Activated B cell treated with CpG ODN at 0.5 μM for 24 hours (primary cell): Measurements from ENCODE around the gene LARP4B. TPM values are rescaled to one million over a fixed set of nuclear protein-coding genes. Genes with fewer than 3 reads are reported as not detected.

Source experiments
- ATAC-seq: fragments of 200-7000 bp; cut with Tn5 transposase; one replicate; pipeline ENCODE4 v1.10.0; 2021; ENCODE audit warnings: low read depth, mild to moderate bottlenecking, moderate library complexity
- CTCF ChIA-PET: fragments of 350-600 bp; sonication (Branson Sonifier 250); formaldehyde crosslinking; loops from one replicate; lab custom pipeline; 2021; ENCODE audit warnings: antibody characterized with exemption; lab: Charles Lee
- POLR2A ChIA-PET: fragments of 350-600 bp; sonication (Branson Sonifier 250); formaldehyde crosslinking; loops from one replicate; lab custom pipeline; 2021; ENCODE audit warnings: antibody characterized with exemption; lab: Charles Lee
- DNase-seq: peaks from one replicate; pipeline ENCODE4 v3.0.0; 2022
- H3K27ac Mint-ChIP-seq: one replicate; pipeline ENCODE4 v1.8.0; 2020; ENCODE audit warnings: mixed read lengths
- H3K27me3 Mint-ChIP-seq: one replicate; pipeline ENCODE4 v1.8.0; 2021; ENCODE audit warnings: mixed read lengths
- H3K36me3 Mint-ChIP-seq: one replicate; pipeline ENCODE4 v1.8.0; 2021; ENCODE audit warnings: low read depth, mixed read lengths
- H3K4me1 Mint-ChIP-seq: one replicate; pipeline ENCODE4 v1.8.0; 2021; ENCODE audit warnings: mixed read lengths
- H3K4me3 Mint-ChIP-seq: one replicate; pipeline ENCODE4 v1.8.0; 2020; ENCODE audit warnings: mild to moderate bottlenecking, mixed read lengths
- H3K9me3 Mint-ChIP-seq: one replicate; pipeline ENCODE4 v1.8.0; 2020; ENCODE audit warnings: mixed read lengths
- CTCF ChIP-seq: fragments of 200-600 bp; IDR thresholded peaks from one replicate; pipeline ENCODE4 v1.8.0; 2022; ENCODE audit warnings: antibody characterized with exemption, mild to moderate bottlenecking
- intact Hi-C: fragments of 100-400 bp; cut with micrococcal nuclease; formaldehyde crosslinking; loops from one replicate; pipeline ENCODE4 v1.15.1; 2024
- total RNA-seq: library from RNA; stranded (reverse); gene quantifications from 2 replicates; pipeline ENCODE4 v1.2.3, GENCODE V29; 2022

The LARP4B gene
- total RNA-seq, 1 donor from 2014 or later, result 103 TPM

- no peaks in the 10 kb centered on the region for H3K9me3 Mint-ChIP-seq
- peaks cover 83% of the 10 kb centered on the region for H3K36me3 Mint-ChIP-seq
- TF ChIP-seq CTCF, result no peak
- no peaks in the 10 kb centered on the region for H3K27me3 Mint-ChIP-seq
- H3K4me3 Mint-ChIP-seq, result no peak overlapping the region
- CTCF ChIA-PET, result no interaction called here
- H3K4me1 Mint-ChIP-seq, result peaks cover 20% of the 10 kb centered on the region
- POLR2A ChIA-PET, result no interaction called here
- intact Hi-C loops, result loop anchor here (10.0 kb wide), 1 partner anchor 300 kb away; no protein-coding TSS in a partner anchor
- H3K27ac Mint-ChIP-seq, result no peak overlapping the region
- no peak for DNase-seq
- ATAC-seq, result no peak
Observed at GRCh38 chr10:814536-815302, 116.8 kb downstream of the LARP4B start.

DNA sequence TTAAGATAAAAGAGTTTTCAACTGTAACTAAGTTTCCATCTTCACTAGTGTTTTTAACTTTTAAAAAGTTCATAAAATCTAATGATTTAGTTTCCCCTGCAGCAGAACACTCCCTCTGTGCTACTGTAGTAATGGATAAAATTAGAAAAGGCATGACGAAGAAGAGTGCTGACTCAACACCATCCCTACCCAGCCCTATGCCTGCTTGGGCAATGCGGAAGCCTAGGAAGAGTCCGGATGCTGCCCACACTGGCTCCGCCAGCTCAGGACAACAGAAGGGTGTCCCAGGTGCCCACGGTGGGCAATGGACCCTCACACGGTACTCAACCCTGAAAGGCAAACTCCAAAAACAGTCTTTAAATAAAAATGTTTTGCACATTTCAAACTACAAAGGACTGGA lies 118.2 kb downstream of the LARP4B start:
- Mint-ChIP-seq H3K27me3 (no peaks in the 10 kb centered on the region), H3K4me1 (peaks cover 9% of the 10 kb centered on the region), H3K27ac (no peak overlapping the region), H3K4me3 (no peak overlapping the region), H3K36me3 (peaks cover 83% of the 10 kb centered on the region), H3K9me3 (no peaks in the 10 kb centered on the region)
- ChIA-PET CTCF (no interaction called here), POLR2A (no interaction called here)
- no peak for ATAC-seq
- DNase-seq, result no peak
- intact Hi-C loops, result loop anchor here (10.0 kb wide), 1 partner anchor 298 kb away; no protein-coding TSS in a partner anchor
- no peak for TF ChIP-seq CTCF

- CTCF ChIA-PET, result no interaction called here
- H3K36me3 Mint-ChIP-seq, result peaks cover 85% of the 10 kb centered on the region
- POLR2A ChIA-PET, result no interaction called here
- TF ChIP-seq CTCF, result no peak
- H3K9me3 Mint-ChIP-seq, result no peaks in the 10 kb centered on the region
- no peak overlapping the region for H3K4me3 Mint-ChIP-seq
- peaks cover 5% of the 10 kb centered on the region for H3K4me1 Mint-ChIP-seq
- ATAC-seq (no peak), DNase-seq (no peak)
- H3K27ac Mint-ChIP-seq, result no peak overlapping the region
- H3K27me3 Mint-ChIP-seq, result no peaks in the 10 kb centered on the region
- intact Hi-C loops, result loop anchor here (10.0 kb wide), 1 partner anchor 298 kb away; no protein-coding TSS in a partner anchor
Observed at GRCh38 chr10:812787-813186, 118.7 kb downstream of the LARP4B start.

GRCh38 chr10:811379-812175 lies 119.9 kb downstream of the LARP4B start:
- H3K9me3 Mint-ChIP-seq, result no peaks in the 10 kb centered on the region
- H3K4me1 Mint-ChIP-seq, result no peaks in the 10 kb centered on the region
- H3K36me3 Mint-ChIP-seq, result peaks cover 84% of the 10 kb centered on the region
- no peak overlapping the region for H3K27ac Mint-ChIP-seq
- no peak for TF ChIP-seq CTCF
- ATAC-seq (no peak), DNase-seq (no peak)
- H3K27me3 Mint-ChIP-seq, result no peaks in the 10 kb centered on the region
- no peak overlapping the region for H3K4me3 Mint-ChIP-seq
- intact Hi-C loops, result loop anchor here (10.0 kb wide), 1 partner anchor 297 kb away; no protein-coding TSS in a partner anchor
- CTCF ChIA-PET, result no interaction called here
- POLR2A ChIA-PET, result interaction anchor here (0.5 to 0.6 kb wide), 2 partner anchors 237 to 244 kb away, joined by 3 read pairs; partner anchors contain the start of gene IDI1

- no peaks in the 10 kb centered on the region for H3K4me1 Mint-ChIP-seq
- peaks cover 81% of the 10 kb centered on the region for H3K36me3 Mint-ChIP-seq
- ChIA-PET POLR2A (no interaction called here), CTCF (no interaction called here)
- no peak for TF ChIP-seq CTCF
- no peak overlapping the region for H3K27ac Mint-ChIP-seq
- ATAC-seq (no peak), DNase-seq (no peak)
- no peak overlapping the region for H3K4me3 Mint-ChIP-seq
- intact Hi-C loops, result loop anchor here (10.0 kb wide), 1 partner anchor 296 kb away; no protein-coding TSS in a partner anchor
- H3K9me3 Mint-ChIP-seq, result no peaks in the 10 kb centered on the region
- H3K27me3 Mint-ChIP-seq, result no peaks in the 10 kb centered on the region
Observed at GRCh38 chr10:810351-810846, 121.1 kb downstream of the LARP4B start.
